NCI-H187 (cell line): ENCODE data around the gene RASSF1.

ENCODE experiments used
- DNase-seq, 2 experiments: peaks; one replicate each; lab custom pipeline; 2025; lab: John Stamatoyannopoulos, UW

RASSF1 gene

GRCh38 chr3:50340448-50341329 is at the start of gene RASSF1:
RASSF1 (minus strand) TSS chr3:50340836; CDS start chr3:50340805, 31 bp downstream.
- no peak for DNase-seq

DNA sequence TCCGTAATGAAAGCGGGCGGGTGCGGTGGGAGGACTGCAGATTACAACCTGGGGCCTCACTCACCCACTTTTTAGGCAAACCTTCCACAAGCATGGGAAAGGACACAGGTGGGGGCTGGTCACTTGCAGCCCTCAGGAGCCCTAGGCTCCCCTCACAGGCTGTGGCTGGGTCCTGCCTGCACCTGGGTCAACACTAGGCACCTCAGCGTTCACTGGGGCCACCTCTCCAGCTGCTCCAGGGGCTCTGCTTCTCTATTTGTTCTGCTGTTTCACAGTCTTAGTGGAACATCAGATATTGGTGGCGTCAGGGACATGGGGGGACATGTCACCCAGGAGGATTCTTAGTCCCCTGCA is 48.8 kb upstream of the RASSF1 start:
- DNase-seq, result no peak

DNA sequence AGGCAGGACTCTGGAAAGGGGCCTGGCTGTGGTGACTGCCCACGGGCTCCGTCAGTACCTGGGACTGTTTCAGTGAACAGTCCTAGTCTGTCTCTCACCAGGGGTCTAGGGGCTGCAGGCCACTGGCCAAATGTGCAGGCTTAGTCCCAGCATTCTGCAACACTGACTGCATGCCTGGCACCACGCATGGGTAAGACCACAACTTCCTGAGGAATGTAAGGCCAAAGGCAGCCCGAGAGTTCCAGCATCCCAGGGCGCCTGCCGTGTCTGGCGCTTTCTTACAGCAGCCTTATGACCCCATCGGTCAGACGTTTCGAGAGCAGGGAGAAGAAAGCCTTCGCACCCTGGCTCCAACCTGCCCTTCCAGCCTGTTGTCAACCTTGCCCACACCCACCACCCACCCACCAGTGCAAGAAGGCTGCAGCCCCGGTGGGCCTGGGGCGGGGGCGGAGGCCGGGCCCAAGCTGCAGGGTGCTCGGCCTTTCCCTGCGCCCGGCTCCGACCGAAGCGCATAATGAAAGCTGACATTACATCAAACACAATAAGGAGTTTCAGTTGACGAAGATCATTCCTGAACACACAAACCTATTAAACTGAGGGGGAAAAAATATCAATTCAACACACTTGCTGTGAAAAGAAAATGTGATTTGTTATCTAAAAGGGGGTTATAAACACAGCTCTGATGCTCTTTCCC is 48.2 kb upstream of the RASSF1 start:
- no peak for DNase-seq

GRCh38 chr3:50388016-50388719 is 47.5 kb upstream of the RASSF1 start:
- DNase-seq, result no peak

DNA sequence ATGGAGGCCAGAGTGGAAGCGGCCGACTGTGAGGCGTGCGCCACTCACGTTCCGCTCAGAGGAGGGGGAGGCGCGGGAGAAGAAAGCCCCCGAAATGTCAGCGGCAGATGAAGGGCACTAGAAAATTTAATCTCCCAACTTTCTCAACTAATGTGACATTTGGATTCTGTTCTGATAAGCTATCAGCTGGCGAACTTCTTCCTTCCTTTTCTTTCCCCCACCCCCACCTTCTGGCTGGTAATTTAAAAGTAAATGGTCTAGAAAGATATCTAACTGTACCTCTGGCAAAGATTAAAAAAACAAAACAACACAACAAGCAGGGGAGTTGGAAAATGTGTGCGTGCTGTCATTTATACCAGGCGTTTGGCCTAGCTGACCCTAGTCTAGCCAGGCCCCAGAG is 45.1 kb upstream of the RASSF1 start:
- DNase-seq, result no peak

- DNase-seq, result no peak
Observed at GRCh38 chr3:50383750-50384149, 43.1 kb upstream of the RASSF1 start.

GRCh38 chr3:50382722-50383121 is 42.1 kb upstream of the RASSF1 start:
- no peak for DNase-seq

DNA sequence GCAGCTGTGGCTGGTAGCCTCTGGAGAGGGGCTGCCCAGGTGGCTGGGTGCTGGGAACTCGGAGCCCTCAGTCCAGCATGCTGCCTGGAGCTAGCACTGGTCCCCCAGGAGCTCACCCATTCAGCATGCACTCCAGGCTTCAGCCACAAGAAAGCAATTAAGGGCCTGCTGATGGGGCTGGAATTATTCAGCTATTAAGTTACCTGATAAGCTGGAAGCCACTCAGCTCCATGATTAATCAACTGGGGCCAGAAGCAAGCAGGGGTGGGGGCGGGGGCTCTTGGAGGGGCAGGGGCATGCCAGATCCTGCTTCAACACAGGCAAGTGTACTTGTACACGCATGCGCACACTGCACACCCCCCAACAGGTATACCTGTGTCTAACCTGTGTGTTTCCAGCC is 40.7 kb upstream of the RASSF1 start:
- DNase-seq, result no peak

GRCh38 chr3:50380405-50381085 is 39.9 kb upstream of the RASSF1 start:
- DNase-seq, result no peak

GRCh38 chr3:50378757-50379156 is 38.1 kb upstream of the RASSF1 start:
- DNase-seq, result no peak

DNA sequence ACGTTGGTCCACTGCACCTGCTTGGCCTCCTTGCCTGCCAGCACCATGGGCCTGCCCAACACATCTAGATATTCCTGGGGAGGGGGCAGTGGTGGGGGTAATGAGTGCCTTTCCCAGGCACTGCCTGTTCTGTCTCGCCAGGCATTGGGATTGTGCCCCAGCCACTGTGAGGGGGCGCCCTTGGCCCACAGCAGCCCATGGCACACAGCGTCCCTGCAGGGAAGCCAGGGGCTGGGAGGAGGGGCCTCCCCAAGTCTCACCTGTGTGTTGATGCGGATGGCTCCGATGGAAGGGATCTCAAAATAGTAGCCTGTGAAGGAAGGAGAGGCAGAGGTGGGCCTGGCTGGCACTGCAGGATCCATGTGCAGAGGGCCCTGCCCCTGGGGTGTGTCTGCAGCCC is 37.4 kb upstream of the RASSF1 start:
- no peak for DNase-seq

GRCh38 chr3:50375258-50375931 is 34.8 kb upstream of the RASSF1 start:
- no peak for DNase-seq

GRCh38 chr3:50374363-50375257 is 34.0 kb upstream of the RASSF1 start:
- no peak for DNase-seq

GRCh38 chr3:50373146-50374051 is 32.8 kb upstream of the RASSF1 start:
- DNase-seq, result no peak

- no peak for DNase-seq
Observed at GRCh38 chr3:50372349-50372748, 31.7 kb upstream of the RASSF1 start.

DNA sequence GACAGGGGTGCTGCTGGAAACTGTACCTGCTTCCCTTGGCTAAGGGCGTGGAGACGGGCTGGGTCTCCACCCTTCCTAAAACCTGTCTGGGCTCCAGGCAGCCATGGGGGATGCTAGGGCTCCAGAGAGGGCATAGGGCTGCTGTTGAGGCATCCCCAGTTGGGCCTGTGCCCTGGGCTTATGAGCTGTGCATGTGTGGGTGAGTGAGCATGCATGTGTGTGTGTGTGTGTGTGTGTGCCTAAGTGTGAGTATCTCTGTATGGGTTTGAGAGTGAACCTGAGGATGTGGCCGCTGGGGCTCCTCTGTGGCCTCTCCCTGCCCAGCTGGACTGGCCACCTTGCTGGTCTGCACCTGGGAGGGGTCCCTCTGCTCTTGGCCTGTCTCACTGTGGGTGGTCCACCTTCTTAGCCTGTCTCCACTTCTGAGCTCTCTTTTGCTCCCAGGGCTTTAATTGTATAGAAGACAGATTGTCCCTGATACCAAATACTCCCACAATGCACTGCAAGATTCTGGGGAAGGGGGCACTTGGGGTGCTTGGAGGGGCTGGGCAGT is 30.6 kb upstream of the RASSF1 start:
- DNase-seq, result no peak

- DNase-seq, result no peak
Observed at GRCh38 chr3:50370594-50370993, 30.0 kb upstream of the RASSF1 start.

- no peak for DNase-seq
Observed at GRCh38 chr3:50369012-50369670, 28.5 kb upstream of the RASSF1 start.

DNA sequence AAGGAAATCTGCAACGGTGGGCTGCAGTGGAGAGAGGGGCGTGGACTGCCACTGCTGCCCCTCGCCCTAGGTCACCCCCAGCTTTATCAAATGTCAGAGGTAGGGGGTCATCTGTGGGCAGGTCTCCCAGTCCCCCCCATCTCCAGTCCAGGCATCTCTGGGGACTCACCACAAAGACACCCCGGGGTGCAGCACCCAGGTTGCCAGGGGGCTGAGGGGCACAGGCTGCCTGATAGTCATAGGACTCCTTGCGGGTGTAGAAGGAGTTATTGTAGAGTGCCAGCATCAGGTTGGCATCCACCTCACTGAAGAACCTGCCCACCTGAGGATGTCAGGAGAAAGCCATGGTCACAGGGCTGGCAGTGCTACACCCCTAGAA is 25.2 kb upstream of the RASSF1 start:
- no peak for DNase-seq
